NCI-H2196 (cell line): Measurements from ENCODE around the gene SLC25A20.
"Not testable (repeated sequence)": the region's sequence is repeated elsewhere in the genome, so short reads cannot be mapped to it uniquely, and the experiment has no call there.

Experiments used
- DNase-seq: peaks from one replicate; lab custom pipeline; 2025; ENCODE audit not compliant: unreplicated experiment; lab: John Stamatoyannopoulos, UW

SLC25A20 gene, protein sequence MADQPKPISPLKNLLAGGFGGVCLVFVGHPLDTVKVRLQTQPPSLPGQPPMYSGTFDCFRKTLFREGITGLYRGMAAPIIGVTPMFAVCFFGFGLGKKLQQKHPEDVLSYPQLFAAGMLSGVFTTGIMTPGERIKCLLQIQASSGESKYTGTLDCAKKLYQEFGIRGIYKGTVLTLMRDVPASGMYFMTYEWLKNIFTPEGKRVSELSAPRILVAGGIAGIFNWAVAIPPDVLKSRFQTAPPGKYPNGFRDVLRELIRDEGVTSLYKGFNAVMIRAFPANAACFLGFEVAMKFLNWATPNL

DNA sequence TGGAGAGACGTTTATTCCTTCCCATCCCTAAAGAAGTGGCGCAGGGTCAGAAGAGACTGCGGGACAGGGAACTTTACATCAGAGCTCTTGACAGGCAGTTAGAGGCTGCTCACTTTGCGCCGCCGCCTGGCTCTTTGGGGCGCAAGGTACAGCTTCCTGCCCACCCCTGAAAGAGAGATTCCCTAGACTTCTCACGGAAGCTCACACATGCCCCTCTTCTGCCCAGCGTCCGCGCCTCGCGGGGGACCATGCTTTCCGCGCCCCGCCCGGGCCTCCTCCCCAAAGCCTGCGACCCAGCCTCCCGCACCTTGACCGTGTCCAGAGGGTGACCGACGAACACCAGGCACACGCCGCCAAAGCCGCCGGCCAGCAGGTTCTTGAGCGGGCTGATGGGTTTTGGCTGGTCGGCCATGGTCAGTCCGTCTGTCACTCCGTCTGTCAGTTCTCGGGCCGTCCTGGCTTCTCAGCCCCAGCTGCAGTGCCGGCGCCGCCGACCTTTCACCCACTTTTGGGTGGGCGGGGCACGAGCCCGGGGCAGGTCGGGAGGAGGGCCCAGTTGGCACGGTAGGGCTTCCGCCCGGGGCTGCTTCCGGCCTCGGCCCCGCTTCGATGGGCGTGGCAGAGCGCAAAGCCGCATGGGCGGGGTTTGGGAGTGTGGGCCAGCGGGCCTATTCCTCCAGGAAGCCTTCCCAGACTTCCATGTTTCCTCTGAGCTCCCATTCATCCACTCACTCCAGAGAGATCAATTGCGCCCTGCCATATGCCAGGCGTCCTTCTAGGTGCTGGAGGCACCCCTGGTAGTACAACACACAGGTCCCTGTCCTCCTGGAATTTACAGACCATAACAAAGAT, at the start of gene SLC25A20:
Gene SLC25A20, minus strand, starts transcription at position 500 of the 852 bp plus-strand sequence. Its CDS starts 88 bp downstream, at position 412.
- DNase-seq = peak; percentile 72

DNA sequence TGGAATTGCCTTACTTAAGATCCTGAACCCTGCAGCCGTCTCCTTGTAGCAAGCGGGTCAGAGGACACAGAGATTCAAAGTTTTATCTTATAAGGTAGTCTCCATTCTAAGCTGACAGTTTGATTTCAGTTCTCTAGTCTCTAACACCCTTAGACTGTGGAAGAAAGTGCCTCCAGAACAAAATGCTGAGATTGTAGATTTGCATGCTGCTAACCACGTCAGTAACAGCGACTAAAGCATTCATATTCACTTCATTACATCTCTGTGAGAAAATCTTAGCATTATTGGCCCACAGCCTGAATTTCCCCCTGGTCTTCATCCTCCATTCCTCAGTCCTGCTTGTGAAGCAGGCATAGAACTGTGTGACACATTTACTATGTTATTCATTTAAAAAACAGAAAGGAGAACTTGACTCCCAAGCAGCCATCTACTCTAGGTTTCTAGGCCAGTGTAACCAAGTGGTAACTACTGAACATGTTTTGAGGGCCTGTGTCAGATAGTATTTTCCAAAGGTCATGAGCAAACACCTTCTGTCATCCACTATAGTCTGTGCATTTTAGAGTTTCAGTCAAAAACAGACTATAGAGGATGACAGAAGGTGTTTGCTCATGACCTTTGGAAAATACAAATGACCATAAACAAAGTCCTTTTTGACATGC, 47.3 kb upstream of the SLC25A20 start:
- DNase-seq = no peak

DNA sequence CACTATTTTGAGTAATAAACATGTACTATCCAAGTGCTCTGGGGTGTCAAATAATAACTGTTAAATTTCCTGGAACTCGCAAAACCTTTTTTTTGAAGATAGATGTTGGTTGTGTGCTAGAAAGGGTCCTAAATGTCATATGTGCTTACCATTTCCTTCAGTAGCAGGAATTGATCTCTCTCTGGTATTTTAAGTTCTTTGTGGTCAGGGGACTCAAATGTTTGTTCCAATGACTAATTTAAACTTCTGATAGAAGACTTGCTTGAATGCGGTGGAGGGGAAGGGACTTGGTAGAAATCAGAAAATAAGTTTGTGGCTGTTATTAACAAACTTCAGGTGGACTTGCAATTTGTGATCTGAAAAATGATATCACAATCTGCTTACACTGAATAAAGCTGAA, 46.8 kb upstream of the SLC25A20 start:
- no peak for DNase-seq

DNA sequence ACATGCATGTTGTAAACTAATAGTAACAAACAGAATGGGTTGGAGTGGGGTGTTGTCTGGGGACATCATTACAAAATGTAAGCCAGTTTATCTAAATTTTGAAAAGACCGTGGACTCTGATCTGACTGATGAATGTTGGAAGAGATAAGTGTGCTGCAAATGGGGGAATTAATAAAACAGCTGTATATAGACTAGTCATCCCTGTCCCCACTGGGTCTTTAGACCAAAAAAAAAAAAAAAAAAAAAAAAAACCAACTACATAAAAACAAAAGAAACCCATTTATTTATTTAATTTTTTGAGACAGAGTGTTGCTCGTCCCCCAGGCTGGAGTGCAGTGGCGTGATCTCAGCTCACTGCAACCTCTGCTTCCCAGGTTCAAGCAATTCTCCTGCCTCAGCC, 40.0 kb upstream of the SLC25A20 start:
- no peak for DNase-seq

DNA sequence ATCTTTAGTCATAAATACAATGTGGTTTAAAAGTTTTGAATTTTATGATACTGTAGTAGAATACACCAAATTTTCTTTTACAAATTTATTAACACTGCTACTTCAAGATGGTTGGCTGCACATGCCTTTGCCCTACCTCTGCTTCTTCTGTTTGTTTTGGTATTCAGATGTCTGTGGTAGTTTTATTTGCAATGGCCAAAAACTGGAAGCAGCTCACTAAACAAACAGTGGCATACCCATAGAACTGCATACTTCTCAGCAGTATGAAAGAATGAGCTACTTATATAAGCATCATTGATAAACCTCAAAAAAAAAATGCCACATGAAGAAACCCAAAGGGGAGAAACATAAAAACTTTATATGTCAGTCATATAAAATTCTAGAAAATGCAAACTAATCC, 39.5 kb upstream of the SLC25A20 start:
- no peak for DNase-seq

DNA sequence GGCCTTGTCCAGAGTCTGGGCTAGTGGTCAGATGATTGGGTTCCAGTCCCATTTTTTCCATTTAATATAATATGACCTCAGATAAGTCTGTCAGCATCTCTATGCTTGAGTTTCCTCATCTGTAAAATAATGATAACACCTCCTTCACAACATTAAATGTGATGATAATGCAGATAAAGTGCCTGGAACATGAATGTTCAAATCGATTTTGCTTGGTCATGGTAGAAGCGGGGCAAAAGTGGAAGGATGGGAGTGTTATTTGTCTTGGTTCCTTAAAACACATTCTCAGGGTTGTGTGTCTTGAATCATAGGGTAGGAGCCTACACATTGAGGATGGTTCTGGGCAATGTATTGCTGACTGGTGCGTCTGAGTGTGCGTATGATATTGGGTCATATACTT, 36.8 kb upstream of the SLC25A20 start:
- DNase-seq = no peak

DNA sequence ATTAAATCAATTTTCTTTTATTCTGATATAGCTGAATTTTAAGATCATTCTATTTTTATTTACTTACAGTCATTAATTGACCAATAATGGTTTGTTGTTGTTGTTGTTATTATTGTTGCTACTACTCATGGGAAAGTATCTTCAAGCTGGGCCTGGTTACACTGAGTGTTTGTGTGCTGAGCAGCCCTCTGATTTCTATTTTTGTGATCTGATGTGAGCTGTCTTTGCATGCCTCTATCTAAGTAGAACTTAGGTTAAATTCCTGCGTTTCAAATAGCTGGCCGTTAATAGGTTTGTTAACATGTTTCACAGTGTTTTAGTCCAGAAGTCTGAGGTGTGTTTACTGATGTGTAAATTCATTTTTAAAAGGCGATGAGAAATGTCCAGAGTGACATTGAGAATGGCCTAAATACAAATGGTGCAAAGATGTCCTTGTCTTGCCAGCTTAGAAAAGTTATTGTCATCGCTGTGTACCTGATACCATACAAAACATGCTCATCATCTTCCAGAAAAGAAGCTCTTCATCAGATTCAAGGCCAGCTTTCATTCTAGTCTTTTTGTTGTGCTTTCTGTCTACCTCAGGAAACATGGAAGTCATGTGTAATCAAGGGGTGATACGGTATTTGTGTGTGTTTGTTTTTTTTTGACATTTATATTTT, 35.8 kb upstream of the SLC25A20 start:
- no peak for DNase-seq

DNA sequence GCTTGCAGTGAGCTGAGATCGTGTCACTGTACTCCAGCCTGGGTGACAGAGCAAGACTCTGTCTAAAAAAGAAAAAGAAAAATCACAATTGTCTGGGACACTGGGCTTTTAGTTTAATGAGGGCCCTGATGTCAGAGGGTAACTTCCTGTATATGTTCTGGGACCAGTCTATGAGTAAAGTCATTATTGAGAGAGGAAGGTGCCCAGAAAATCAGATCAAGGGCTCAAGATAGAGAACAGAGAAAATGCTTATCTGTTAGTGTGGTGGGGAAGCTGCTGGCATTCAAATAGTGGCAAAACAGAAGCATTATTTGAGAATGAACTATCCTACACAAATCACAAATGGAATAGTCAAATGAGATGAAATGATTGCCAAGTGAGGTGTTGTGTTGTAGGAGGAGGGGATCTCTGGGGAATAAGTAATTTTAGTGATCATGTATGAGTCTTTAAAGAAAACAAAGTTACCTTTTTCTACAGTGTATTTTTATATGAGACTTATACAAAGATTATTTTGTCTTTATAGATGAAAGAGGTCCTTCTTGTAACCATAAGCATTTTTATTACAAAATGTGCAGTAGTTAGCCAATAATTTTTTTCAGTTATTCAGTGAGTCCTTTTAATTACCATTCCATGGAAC, 33.4 kb upstream of the SLC25A20 start:
- DNase-seq = no peak

DNA sequence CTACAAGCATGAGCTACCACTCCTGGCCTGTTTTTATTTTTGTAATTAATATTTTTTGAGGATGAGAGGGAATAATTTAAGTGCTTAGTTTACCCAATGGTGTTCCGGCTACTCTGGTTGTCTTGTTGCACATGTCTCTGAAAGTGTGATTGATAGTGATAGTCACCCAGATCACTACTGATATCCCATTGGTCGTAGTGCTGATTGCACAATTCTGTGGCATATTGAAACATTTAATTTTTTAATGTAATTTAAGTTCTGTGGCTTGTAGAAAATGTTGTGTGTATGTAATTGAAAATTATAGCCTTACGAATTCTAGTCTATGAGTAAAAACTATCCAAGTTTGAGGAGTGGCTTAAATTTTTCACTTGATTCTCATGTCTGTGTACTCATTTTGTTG, 31.9 kb upstream of the SLC25A20 start:
- DNase-seq = no peak

DNA sequence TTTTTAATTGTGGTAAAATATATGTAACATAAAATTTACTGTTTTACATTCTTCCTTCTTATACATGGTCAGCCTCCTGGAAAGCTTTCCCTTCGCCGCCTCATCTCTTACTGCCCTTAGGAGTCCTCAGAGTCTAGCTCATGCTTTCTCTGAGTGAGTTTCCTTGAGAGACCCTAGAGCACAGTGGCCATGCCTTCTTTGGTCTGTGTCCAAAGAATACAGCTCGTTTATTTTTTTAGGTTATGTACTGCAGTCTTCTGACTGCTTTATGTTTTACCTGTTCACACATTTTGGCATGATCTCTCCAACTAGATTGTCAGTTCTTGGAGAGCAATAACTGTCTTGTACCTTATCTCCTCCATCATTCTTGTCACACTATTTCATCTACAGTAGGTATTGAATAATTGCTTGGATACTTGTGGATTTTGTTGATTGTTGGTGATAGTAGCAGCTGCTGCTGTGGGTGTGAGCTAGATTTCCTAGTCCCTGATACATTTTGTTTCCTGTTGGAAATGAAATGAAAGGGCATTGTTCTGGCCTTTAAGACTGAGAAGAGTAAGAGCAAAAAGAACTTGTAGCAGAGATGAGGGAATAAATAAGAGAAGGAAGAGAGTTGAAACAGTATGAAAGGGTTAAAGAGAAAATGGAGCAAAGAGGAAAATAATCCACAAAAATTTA, 30.8 kb upstream of the SLC25A20 start:
- DNase-seq = no peak

DNA sequence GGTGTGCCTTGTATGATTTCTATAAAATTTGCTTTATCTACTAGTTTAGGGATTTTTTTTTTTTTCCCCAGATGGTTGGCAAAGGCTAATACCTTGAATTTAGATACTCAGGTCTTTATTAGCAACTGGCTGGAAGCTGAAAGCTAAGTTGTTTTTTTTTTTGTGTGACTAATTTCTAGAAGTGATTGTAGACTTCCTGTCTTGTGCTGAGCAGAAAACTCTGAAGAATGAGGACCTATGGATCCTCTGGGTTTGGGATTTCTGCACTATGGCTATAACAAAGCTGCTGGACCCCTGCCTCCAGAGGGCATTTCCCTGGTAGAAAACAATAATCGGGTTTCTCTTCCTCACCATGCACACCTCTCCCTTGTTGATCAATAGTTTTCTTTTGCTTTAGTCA, 30.0 kb upstream of the SLC25A20 start:
- DNase-seq = no peak

DNA sequence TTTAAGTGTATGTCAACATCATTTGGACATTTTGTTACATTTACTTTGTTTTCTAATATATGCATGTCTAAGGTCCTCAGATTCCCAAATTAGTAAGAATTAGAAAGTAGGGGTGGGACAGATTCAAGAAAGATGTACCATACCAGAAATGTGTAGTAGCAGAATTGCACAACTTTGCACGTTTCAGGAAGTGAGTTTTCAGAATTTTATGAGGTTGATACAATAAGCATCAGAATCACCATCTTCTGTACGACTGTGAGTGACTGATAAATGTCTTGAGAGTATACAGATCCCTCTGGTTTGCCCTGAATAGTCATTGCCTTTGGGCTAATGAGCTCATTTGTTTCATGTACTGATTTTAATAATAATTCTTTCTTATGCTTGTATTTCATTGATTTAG, 29.2 kb upstream of the SLC25A20 start:
- DNase-seq = no peak

DNA sequence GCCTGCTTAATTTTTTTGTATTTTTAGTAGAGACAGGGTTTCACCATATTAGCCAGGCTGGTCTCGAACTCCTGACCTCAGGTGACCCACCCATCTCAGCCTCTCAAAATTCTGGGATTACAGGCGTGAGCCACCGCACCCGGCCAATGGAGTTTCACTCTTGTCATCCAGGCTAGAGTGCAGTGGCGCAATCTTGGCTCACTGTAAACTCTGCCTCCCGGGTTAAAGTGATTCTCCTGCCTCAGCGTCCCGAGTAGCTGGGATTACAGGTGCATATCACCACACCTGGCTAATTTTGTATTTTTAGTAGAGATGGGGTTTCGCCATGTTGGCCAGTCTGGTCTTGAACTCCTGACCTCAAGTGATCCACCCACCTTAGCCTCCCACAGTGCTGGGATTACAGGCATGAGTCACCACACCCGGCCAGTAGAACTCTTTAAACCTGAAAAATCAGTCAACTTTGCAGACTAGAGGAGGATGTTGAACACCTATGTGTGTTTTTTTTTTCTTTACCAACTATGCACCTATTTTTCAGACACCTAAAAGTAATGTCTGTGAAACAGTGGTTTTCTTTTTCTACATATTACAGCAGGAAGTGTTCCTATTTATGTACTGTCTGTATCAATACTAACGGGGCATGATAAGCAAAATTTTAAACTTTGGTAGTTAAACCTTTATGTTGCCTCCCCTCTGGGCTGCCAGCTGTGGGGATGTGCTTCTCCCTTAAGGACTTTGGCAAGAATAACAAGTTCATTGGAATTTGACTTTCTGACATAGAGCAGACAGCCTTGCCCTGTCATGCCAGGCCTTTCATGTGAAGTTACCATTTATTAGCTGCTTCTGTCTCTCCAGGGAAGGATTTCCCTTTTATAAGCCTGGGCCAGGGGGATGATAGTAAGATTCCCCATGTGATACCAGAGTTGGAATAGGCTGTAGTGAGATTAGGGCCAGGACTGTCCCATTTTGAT, 28.0 kb upstream of the SLC25A20 start:
- no peak for DNase-seq

DNA sequence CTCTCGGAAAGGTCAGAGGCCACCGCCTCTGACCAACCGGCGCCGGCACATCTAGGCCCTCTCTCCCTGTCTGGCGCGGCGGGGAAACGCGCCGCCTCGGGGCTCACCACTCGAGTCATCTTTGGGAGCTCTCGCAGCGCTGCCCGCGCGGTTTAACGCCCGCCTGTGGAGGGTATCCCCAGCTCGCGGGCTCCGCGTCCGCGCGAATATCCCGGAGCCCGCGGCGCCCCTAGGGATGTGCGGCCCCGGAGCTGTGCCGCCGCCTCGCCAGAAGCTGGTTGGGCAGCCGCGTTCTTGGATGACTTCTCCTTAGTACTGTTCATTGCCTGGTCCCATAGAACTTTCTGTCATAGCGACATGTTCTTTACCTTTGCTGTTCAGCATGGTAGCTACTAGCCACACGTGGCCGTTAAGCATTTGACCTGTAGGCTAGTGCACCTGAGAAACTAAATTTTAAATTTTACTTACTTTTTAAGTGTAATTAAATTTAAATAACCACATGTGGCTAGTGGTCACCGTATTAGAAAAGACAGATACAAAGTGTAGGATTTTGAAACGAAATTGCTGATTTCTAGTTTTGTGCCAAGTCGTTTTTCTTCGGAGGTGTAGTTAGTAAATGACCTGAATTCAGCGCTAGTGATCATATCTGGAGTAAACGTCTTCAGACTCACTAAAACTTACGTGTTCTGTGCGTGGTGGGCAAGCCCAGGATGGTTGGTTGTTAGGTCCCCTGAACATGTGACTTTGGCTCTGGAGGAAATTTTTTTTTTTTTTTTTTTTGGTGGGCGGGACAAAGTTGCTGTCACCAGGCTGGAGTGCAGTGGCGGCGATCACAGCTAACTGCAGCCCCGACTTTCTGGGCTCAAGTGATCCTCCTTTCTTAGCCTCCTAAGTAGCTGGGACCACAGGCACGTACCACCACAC, 20.8 kb upstream of the SLC25A20 start:
- DNase-seq = no peak

DNA sequence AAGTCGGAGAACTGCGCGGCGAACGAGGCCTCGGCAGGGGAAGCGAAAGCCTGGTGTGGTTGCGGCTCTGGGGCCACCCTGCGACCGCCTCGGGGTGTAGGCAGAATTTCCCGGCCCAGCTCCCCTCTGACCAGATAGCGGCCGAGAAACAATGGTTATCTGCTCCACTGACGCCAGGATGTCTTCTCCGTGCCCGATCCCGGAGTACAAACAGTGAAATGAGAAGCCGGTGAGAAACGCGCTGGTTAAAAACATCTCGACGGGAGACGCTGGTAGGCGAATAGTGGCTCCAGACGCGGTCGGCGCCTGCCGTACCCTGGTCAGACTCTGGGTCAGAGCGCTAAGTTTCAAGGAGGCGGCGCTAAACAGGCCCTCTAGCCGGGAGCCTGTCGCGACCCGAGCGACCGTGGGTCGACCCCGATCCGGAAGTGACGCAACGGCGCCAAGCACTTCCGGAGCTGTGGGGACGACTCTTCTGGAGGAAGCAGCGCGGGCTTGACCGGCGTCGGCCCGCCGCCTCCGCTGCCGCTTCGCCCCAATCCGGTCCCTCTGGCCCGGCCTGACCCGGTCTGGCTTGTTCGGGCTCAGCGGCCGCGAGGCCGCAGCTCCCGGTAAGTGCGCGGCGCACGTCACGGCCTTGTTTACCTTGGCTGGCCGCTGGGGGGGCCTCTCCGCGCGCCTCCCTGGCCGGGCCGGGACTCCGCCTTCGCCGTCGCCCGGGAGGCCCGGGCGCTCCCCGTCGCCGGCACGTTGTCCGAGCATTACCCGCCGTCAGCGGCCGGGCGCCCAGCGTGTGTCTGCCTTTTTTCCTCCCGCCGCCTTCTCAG, 19.9 kb upstream of the SLC25A20 start, which contains the start of gene ARIH2:
Gene ARIH2, plus strand, starts transcription at position 455 of the 827 bp plus-strand sequence. CDS start 8,717 bp downstream, outside the sequence.
- DNase-seq = peak; percentile 74

DNA sequence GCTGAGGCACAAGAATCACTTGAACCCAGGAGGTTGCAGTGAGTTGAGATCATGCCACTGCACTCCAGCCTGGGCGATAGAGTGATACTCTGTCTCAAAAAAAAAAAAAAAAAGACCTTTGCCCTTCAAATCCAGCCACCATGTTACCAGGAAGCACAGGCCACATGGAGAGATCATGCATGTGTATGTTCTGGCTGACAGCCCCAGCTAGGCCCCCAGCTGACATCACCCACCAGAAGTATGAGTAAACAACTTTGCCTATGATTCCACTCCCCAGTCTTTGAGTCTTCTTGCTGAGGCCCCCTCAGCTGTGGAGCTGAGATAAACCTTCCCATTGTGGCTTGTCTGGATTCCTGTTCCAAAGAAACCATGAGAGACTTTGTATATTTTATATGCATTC, 16.6 kb upstream of the SLC25A20 start:
- no peak for DNase-seq

DNA sequence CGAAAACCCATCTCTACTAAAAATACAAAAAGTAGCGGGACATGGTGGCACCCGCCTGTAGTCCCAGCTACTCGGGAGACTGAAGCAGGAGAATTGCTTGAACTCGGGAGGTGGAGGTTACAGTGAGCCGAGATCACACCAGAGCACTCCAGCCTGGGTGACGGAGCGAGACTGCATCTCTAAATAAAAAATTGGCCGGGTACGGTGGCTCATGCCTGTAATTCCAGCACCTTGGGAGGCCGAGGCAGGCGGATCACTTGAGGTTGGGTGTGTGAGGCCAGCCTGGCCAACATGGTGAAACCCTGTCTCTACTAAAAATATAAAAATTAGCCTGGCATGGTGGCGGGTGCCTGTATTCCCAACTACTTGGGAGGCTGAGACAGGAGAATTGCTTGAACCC, 8.3 kb upstream of the SLC25A20 start:
- not testable (repeated sequence) for DNase-seq
